Mesendoderm (in vitro differentiated cells): ENCODE results near the gene ZGPAT.

ENCODE experiments used
- DNase-seq: peaks from one replicate; pipeline ENCODE4 v3.0.0; 2013
- H2AK5ac ChIP-seq: 2 replicates; pipeline ENCODE4 v1.6.1; 2013; ENCODE audit warnings: low read length, inconsistent platforms
- H2BK120ac ChIP-seq: 2 replicates; pipeline ENCODE4 v1.6.1; 2013; ENCODE audit warnings: low read depth, mild to moderate bottlenecking, low read length, moderate library complexity, mixed read lengths
- H2BK15ac ChIP-seq: replicated peaks from 2 replicates; pipeline ENCODE4 v1.6.1; 2013; ENCODE audit warnings: low read depth, mild to moderate bottlenecking, moderate library complexity
- H2BK5ac ChIP-seq: 2 replicates; pipeline ENCODE4 v1.6.1; 2013; ENCODE audit warnings: low read length, inconsistent platforms
- H3K18ac ChIP-seq: 2 replicates; pipeline ENCODE4 v1.6.1; 2013; ENCODE audit warnings: mild to moderate bottlenecking, low read length, mixed read lengths
- H3K23ac ChIP-seq: one replicate; pipeline ENCODE4 v1.6.1; 2013; ENCODE audit warnings: low read length
- H3K27ac ChIP-seq: 2 replicates; pipeline ENCODE4 v1.5.1; 2013; ENCODE audit warnings: low read depth, mild to moderate bottlenecking, inconsistent platforms, low read length, moderate library complexity
- H3K27me3 ChIP-seq: 2 replicates; pipeline ENCODE4 v1.6.1; 2013; ENCODE audit warnings: low read length, control low read depth, mild to moderate bottlenecking, inconsistent platforms; ENCODE audit not compliant: insufficient read depth, poor library complexity
- H3K36me3 ChIP-seq: 2 replicates; pipeline ENCODE4 v1.6.1; 2013; ENCODE audit warnings: low read length, inconsistent platforms; ENCODE audit not compliant: control insufficient read depth, insufficient read depth
- H3K4ac ChIP-seq: one replicate; pipeline ENCODE4 v1.6.1; 2013; ENCODE audit warnings: low read depth, mild to moderate bottlenecking, low read length, moderate library complexity
- H3K4me1 ChIP-seq: 2 replicates; pipeline ENCODE4 v1.6.1; 2013; ENCODE audit warnings: low read depth, low read length, inconsistent platforms; ENCODE audit not compliant: control insufficient read depth
- H3K4me2 ChIP-seq: 2 replicates; pipeline ENCODE4 v1.6.1; 2013; ENCODE audit warnings: low read length
- H3K4me3 ChIP-seq: 2 replicates; pipeline ENCODE4 v1.5.1; 2013; ENCODE audit warnings: mild to moderate bottlenecking, low read length
- H3K56ac ChIP-seq: one replicate; pipeline ENCODE4 v1.6.1; 2013; ENCODE audit warnings: low read length
- H3K79me1 ChIP-seq: 2 replicates; pipeline ENCODE4 v1.6.1; 2013; ENCODE audit warnings: low read length, inconsistent platforms
- H3K79me2 ChIP-seq: 2 replicates; pipeline ENCODE4 v1.6.1; 2013; ENCODE audit warnings: mild to moderate bottlenecking, low read length; ENCODE audit not compliant: control insufficient read depth, insufficient read depth
- H3K9ac ChIP-seq: 2 replicates; pipeline ENCODE4 v1.6.1; 2013; ENCODE audit warnings: low read length, inconsistent platforms
- H4K5ac ChIP-seq: one replicate; pipeline ENCODE4 v1.6.1; 2013; ENCODE audit warnings: low read length
- H4K8ac ChIP-seq: one replicate; pipeline ENCODE4 v1.6.1; 2013; ENCODE audit warnings: low read depth, mild to moderate bottlenecking, control low read depth, low read length, moderate library complexity
- WGBS: extraction: QIAGEN DNeasy Blood & Tissue Kit; methylation state at CpG from one replicate; pipeline ENCODE4 v1.1.7; 2013; ENCODE audit warnings: low lambda C conversion rate, missing lambda C conversion rate; ENCODE audit not compliant: insufficient coverage; ENCODE audit errors: extremely low coverage; 5-methylcytosine and 5-hydroxymethylcytosine counted together

Gene ZGPAT

GRCh38 chr20:63680427-63680826, 27.4 kb upstream of the ZGPAT start:
- Histone ChIP-seq H2BK5ac (no peak overlapping the region), H2BK15ac (no peak overlapping the region), H3K4me3 (no peak overlapping the region), H3K79me2 (no peaks in the 10 kb centered on the region), H4K5ac (no peak overlapping the region), H3K79me1 (no peaks in the 10 kb centered on the region), H4K8ac (no peak overlapping the region), H3K4ac (no peak overlapping the region), H3K4me1 (no peaks in the 10 kb centered on the region), H3K23ac (no peak overlapping the region), H3K4me2 (no peak overlapping the region), H2BK120ac (no peak overlapping the region), H3K27ac (no peak overlapping the region), H3K56ac (no peak overlapping the region), H3K27me3 (no peaks in the 10 kb centered on the region), H2AK5ac (no peak overlapping the region), H3K9ac (no peak overlapping the region), H3K18ac (no peak overlapping the region), H3K36me3 (peaks cover 1% of the 10 kb centered on the region)
- no peak for DNase-seq
- no CpG with 5 or more reads among the region's 13 CpGs for WGBS

GRCh38 chr20:63680857-63681608, 26.8 kb upstream of the ZGPAT start:
- no peak for DNase-seq
- Histone ChIP-seq H3K27ac (no peak overlapping the region), H4K8ac (no peak overlapping the region), H2BK120ac (no peak overlapping the region), H3K18ac (no peak overlapping the region), H3K27me3 (no peaks in the 10 kb centered on the region), H2BK5ac (no peak overlapping the region), H2AK5ac (no peak overlapping the region), H4K5ac (no peak overlapping the region), H3K79me1 (no peaks in the 10 kb centered on the region), H3K9ac (no peak overlapping the region), H2BK15ac (no peak overlapping the region), H3K4me2 (no peak overlapping the region), H3K4me1 (no peaks in the 10 kb centered on the region), H3K23ac (no peak overlapping the region), H3K4ac (no peak overlapping the region), H3K4me3 (no peak overlapping the region), H3K79me2 (no peaks in the 10 kb centered on the region), H3K56ac (no peak overlapping the region), H3K36me3 (peaks cover 1% of the 10 kb centered on the region)
- no CpG with 5 or more reads among the region's 23 CpGs for WGBS

- no peak overlapping the region for H2BK5ac ChIP-seq
- H3K56ac ChIP-seq = no peak overlapping the region
- H2BK120ac ChIP-seq = no peak overlapping the region
- no peak overlapping the region for H2AK5ac ChIP-seq
- WGBS = no CpG with 5 or more reads among the region's 13 CpGs
- no peak overlapping the region for H3K4ac ChIP-seq
- no peak overlapping the region for H3K4me2 ChIP-seq
- H2BK15ac ChIP-seq = no peak overlapping the region
- no peak overlapping the region for H3K9ac ChIP-seq
- no peaks in the 10 kb centered on the region for H3K79me1 ChIP-seq
- no peak overlapping the region for H3K18ac ChIP-seq
- H3K36me3 ChIP-seq = peaks cover 1% of the 10 kb centered on the region
- no peaks in the 10 kb centered on the region for H3K79me2 ChIP-seq
- H3K4me3 ChIP-seq = no peak overlapping the region
- H3K27ac ChIP-seq = no peak overlapping the region
- H4K8ac ChIP-seq = no peak overlapping the region
- no peak overlapping the region for H4K5ac ChIP-seq
- H3K4me1 ChIP-seq = no peaks in the 10 kb centered on the region
- DNase-seq = no peak
- H3K23ac ChIP-seq = no peak overlapping the region
- H3K27me3 ChIP-seq = no peaks in the 10 kb centered on the region
These were observed 26.2 kb upstream of the ZGPAT start for GRCh38 chr20:63681609-63682142.

- Histone ChIP-seq H2AK5ac (no peak overlapping the region), H3K27ac (no peak overlapping the region), H3K79me1 (no peaks in the 10 kb centered on the region), H3K4me1 (no peaks in the 10 kb centered on the region), H3K23ac (no peak overlapping the region), H2BK5ac (no peak overlapping the region), H4K8ac (no peak overlapping the region), H2BK15ac (no peak overlapping the region), H3K56ac (no peak overlapping the region), H3K79me2 (no peaks in the 10 kb centered on the region), H3K36me3 (peaks cover 1% of the 10 kb centered on the region), H2BK120ac (no peak overlapping the region), H3K27me3 (no peaks in the 10 kb centered on the region), H3K9ac (no peak overlapping the region), H3K4ac (no peak overlapping the region), H4K5ac (no peak overlapping the region), H3K4me2 (no peak overlapping the region), H3K18ac (no peak overlapping the region), H3K4me3 (no peak overlapping the region)
- WGBS = no CpG with 5 or more reads among the region's 22 CpGs
- peak; percentile 67 for DNase-seq
These were observed 25.3 kb upstream of the ZGPAT start for GRCh38 chr20:63682384-63683139.

- Histone ChIP-seq H3K18ac (no peak overlapping the region), H3K4me3 (no peak overlapping the region), H2AK5ac (no peak overlapping the region), H3K36me3 (no peaks in the 10 kb centered on the region), H4K5ac (no peak overlapping the region), H3K4me1 (no peaks in the 10 kb centered on the region), H3K9ac (no peak overlapping the region), H3K4ac (no peak overlapping the region), H2BK5ac (no peak overlapping the region), H2BK15ac (no peak overlapping the region), H2BK120ac (no peak overlapping the region), H4K8ac (no peak overlapping the region), H3K27ac (no peak overlapping the region), H3K79me2 (no peaks in the 10 kb centered on the region), H3K27me3 (no peaks in the 10 kb centered on the region), H3K23ac (no peak overlapping the region), H3K79me1 (no peaks in the 10 kb centered on the region), H3K56ac (no peak overlapping the region), H3K4me2 (no peak overlapping the region)
- DNase-seq = no peak
- WGBS = no CpG with 5 or more reads among the region's 21 CpGs
These were observed 22.4 kb upstream of the ZGPAT start for GRCh38 chr20:63685269-63686026.
